NCI-H1694 (cell line): Measurements from ENCODE around the gene MAP1LC3A.

ENCODE experiments used
- DNase-seq: peaks from one replicate; lab custom pipeline; 2025; lab: John Stamatoyannopoulos, UW

MAP1LC3A gene

GRCh38 chr20:34529742-34530141 is 28.8 kb upstream of the MAP1LC3A start:
- no peak for DNase-seq

- no peak for DNase-seq
These were observed 28.2 kb upstream of the MAP1LC3A start for GRCh38 chr20:34530342-34530741.

DNA sequence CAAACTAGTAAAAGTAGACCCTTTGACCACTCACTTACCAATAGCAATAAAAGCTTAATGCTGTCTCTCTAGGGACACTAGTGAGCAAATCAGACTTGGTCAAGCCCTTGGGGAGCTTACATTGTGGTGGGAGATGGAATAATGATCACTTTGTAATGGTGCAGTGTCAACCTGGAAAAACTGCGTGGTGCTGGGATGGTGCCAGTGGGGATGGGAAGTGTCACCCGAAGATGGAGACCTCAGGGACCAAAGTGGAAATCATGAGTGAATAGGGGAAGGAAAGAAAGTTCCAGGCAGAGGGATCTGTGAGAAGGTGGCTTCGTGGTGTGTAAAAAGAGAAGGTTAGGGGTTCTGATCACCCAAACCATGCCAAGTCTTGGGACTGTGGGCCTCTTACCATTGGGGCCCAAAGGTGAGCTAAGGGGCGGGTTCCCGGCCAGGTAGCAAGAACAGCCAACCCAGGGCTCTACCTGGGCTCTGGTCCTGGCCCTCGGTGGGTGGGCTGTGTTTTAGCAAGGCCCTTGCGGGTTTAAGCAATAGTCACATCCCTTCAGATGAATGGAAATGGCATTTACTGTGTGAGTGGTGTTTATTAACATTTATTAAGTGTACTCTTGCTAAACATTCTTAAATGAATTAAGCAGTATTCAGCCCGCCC is 26.8 kb upstream of the MAP1LC3A start:
- DNase-seq = no peak

- DNase-seq = no peak
These were observed 26.2 kb upstream of the MAP1LC3A start for GRCh38 chr20:34532320-34532719.

GRCh38 chr20:34532756-34533155 is 25.8 kb upstream of the MAP1LC3A start:
- DNase-seq = no peak

DNA sequence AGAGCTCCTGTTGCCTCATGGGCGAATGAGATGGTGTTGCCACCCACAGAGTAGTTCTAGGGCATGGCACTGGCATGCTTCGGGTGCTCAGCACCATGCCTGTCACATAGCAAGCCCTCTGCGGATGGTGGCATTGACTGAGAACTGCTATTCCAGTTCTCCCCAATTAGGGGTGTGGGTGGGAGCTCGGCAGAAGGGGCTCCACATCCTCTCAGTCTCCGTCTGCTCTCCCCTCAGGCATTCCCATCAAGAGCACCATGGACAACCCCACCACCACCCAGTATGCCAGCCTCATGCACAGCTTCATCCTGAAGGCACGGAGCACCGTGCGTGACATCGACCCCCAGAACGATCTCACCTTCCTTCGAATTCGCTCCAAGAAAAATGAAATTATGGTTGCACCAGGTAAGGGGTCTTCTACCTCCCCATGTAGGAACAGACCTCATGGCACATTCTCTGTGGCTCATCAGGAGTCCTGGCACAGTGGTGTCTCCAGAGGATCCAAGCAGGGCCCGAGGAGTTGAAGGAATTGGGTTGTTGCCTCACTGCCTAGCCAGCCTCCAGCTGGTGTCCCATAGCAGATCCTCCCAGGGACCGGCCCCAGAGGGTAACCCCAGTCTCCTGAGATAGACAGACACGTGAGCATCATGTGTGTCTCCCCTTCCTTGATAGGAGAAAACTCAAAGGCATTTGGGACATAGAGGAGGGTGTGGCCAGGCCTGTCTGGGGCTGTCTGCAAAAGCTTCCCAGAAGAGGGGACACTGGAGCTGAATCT is 23.9 kb upstream of the MAP1LC3A start:
- no peak for DNase-seq

DNA sequence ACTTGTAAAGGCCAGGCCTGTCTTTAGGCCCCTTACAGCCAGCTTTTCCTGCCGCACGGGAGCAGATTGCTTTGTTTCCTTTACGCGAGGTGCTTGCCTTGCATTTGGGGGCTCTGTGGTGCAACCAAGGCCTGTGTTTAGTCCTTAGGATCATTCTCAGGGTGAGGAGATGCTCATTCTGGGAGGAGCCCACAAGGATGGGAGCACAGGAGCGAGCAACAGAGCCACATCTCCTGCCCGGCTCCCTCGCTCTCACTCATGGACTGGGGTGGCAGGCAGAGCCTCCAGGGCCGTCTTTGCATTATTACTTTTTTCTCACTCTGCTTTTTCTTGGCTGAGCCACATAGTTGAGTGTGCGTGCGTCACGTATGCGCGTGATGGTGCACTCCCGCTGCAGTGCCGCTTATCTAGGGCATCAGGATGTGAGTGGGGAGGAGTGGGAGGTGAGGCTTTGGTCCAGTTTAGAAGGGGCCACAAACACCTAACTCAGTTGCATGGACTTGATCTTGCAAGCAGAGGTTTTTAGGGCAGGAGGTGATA is 23.1 kb upstream of the MAP1LC3A start:
- no peak for DNase-seq

DNA sequence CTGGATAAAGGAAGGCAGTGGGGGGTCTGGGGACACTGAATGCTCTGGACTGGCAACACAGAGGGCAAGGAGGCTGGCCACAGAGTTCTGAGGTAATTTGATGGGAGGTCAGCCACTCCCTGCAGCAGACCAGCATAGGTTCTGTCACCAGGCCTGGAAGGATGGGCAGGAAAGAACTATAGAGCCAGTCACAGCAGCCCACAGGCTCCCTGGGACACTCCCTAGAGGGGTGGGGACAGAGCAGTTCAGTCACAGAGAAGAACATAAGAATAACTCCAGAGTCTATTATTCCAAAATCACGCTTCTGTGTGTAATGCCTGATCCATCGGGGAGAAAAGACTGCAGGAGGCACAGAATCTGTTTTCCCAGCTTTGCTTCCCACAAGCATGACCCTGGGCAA is 22.7 kb upstream of the MAP1LC3A start:
- no peak for DNase-seq

GRCh38 chr20:34536798-34537394 is 21.6 kb upstream of the MAP1LC3A start:
- DNase-seq = no peak

DNA sequence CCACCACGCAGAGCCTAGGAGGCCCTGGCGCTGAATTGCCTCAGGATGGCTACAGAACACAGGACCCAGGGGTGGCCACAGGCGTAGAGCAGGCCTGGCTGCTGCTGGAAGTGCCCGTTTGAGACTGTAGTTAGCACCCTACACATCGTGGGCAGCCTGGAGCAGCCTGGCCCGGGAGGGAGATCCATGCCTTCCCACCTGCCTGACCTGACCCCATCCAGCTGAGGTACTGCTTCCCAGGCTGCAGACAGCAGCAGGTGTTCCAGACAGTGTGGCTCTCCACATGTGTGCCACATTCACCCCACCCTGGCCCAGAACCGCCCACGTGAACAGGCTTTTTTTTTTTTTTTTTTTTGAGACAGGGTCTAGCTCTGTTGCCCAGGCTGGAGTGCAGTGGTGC is 20.9 kb upstream of the MAP1LC3A start:
- DNase-seq = no peak

DNA sequence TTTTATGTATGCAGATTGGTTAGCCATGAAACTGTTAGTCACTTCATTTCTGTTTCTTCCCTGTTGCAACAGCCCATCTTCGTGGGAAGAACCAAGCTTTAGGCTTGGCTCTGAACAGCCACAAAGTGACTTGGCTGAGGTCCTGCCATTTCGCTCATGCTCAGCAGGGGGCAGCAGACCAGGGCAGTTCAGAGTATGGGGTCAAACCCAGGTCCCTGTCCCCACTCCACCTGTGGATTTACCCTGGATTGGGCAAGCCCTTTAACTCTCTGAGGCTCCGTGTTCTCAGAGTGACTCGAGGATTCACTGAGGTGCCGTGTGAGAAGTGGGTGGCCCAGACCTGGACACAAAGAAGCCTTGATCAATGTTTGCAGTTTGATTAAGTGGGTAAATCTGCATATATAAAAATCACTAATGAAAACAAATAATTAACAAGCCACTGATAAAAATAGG is 19.8 kb upstream of the MAP1LC3A start:
- DNase-seq = no peak

DNA sequence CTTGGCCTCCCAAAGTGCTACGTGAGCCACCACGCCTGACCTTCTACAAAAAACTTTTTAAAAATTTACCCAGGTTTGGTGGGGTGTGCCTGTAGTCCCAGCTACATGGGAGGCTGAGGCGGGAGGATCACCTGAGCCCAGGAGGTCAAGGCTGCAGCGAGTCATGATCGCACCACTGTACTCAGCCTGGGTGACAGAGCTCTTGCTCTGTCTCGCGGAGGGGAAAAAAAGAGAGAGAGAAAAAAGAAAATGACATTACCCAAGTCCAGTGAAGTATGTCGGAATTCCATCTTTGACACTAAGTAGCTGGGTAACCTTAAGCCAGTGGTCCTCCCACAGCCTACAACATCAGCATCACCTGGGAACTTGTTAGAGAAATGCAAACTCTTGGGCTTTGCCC is 18.8 kb upstream of the MAP1LC3A start:
- DNase-seq = no peak

GRCh38 chr20:34540596-34541263 is 17.8 kb upstream of the MAP1LC3A start:
- DNase-seq = no peak

DNA sequence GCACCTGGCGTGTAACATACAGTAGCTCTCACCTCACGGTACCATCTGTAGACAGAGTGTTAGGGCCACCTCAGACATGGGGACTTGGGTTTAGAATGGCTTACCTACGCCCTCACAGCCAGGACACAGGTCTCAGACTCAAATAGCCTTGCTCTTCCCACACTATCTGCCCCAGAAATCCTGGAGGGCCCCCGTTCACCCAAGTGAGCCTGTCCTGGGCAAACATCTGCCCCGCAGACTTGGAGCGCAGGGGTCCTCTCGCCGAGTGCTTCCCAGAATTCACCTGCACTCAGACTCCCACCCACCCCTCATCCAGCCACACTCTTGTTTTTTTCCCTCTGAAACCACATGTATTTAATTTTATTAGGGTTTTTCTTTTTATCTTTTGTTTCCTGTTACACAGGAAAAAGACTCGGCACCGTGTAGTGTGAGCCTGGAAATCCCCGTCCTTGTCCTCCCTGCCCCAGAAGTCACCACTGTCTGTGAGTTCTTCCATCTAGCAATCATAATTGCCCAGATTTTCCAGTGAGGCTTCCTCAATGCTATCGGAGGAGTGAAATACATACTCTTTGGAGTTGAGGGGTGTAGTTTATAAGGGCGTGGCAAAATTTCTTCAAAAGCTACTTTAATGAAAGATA is 17.1 kb upstream of the MAP1LC3A start:
- no peak for DNase-seq

- no peak for DNase-seq
These were observed 16.6 kb upstream of the MAP1LC3A start for GRCh38 chr20:34541917-34542316.

- no peak for DNase-seq
These were observed 16.1 kb upstream of the MAP1LC3A start for GRCh38 chr20:34542439-34542838.

GRCh38 chr20:34543463-34544056 is 15.0 kb upstream of the MAP1LC3A start:
- no peak for DNase-seq

DNA sequence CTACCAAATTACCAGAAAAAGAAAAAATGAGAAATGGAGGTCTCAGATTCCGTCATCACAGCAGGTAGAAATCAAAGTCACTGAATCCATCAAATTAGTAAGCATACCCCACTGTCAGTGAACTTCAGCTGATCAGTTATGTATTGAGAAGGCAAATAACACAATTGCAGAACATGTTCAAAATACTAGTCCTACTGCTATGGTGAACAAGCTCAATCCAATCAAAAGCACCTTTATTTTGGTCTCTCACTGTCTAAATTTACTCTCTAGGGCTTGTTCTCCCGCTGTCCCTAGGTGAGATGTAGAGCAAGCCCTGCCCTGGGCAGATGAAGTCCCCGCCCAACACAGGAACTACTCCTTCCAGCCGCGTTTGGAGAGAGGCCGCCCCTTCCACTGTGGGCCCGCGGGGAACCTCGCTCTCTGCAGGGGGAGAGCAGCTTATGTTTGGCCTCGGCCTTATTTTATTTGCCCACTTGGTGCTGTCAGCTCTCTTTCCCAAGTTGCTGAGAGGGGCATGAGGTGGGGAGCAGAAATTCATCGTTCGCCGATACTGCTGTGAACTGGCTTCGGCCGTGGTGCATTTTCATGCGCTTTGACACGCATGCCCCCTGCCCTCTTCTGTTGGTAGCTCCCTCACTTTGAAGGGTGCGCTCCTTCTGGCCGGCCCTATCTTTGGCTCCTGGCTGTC is 14.3 kb upstream of the MAP1LC3A start:
- no peak for DNase-seq

DNA sequence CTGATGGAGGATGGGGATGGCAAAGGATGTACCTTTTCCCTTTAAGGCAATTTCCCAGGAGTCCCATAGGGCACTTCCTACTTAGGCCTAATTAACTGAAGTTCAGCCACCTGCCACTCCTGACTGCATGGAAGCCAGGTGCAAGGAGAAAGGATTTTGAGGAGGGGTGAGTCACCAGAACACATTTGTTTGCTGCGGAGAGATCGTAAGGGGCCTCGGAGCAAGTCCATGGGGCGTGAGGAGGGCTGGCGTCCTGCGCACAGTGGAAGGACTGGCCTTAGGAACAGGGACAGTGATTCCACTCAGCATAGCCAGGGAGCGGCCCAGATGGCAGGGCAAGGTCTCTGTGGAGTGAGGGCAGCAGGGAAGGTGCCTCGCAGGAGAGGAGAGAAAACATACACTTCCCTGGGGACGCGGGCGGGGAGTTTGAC is 11.8 kb upstream of the MAP1LC3A start:
- DNase-seq = no peak

DNA sequence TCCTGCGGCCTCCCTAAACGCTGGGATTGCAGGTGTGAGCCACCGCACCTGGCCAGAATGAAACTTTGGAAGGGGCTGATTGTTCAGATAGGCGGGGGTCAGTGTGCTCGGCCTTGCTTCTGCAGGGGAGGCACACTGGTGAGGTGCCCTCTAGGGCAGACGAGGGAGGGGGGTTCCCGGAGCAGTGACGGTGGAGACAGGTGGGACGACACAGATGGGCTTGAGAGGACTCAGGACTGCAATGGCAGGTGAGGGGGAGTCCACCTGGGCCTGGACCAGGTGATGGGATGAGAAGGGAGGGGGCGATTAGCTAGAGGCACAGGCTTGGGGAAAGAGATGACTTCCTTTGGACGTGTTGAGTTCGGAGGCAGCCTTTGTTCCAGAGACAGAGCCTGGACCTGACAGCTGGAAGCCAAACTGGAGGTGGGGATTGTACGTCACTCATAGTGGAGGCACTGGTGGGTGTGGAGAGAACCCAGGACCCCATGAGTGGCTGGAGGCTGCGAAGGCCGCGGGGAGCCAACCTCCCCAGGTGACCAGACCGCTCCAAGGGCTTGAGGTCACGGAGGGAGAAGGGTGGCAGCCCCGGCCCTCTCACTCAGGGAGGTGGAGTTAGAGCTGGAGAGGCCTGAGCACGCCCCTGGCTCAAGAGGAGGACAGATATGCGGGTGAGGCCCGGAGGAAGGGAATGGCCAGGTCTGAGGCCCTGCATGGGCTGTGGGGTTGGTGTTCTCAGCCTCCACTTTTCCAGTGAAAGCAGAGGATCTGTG is 10.5 kb upstream of the MAP1LC3A start:
- no peak for DNase-seq
